H1 (cell line): ENCODE results near the gene GPR42. TPM values are rescaled to one million over a fixed set of nuclear protein-coding genes. Genes with fewer than 3 reads are reported as not detected.

Experiments used
- CTCF ChIA-PET: fragments of 300-600 bp; sonication (Branson Sonifier 250); formaldehyde crosslinking; loops from one replicate; lab custom pipeline; 2021; ENCODE audit not compliant: partially characterized antibody; lab: Charles Lee
- POLR2A ChIA-PET: fragments of 300-600 bp; sonication (Branson Sonifier 250); formaldehyde crosslinking; loops from one replicate; lab custom pipeline; 2021; ENCODE audit warnings: inconsistent platforms; ENCODE audit not compliant: partially characterized antibody; lab: Charles Lee
- DNase-seq, 2 experiments: peaks; one replicate each; pipeline versions ENCODE4 v3.0.0 to v3.0.0-alpha.2; 2010 to 2022; ENCODE audit warnings: low spot score in 2 of 2, low read depth in 1 of 2, mixed read lengths in 1 of 2
- FAIRE-seq: peaks from 2 replicates; lab custom pipeline; 2011; peaks lifted over from hg19 to GRCh38; lab: Jason Lieb, UNC
- H2AFZ ChIP-seq: 2 replicates; pipeline ENCODE4 v1.8.1; 2012; ENCODE audit warnings: low read length, inconsistent platforms
- H2AK5ac ChIP-seq: 2 replicates; pipeline ENCODE4 v1.6.1; 2013; ENCODE audit warnings: low read depth, low read length
- H2BK120ac ChIP-seq: replicated peaks from 2 replicates; pipeline ENCODE3; 2013; ENCODE audit warnings: low read depth, low read length, inconsistent platforms
- H2BK12ac ChIP-seq: 2 replicates; pipeline ENCODE4 v1.6.1; 2013; ENCODE audit warnings: low read depth, low read length
- H2BK15ac ChIP-seq: 2 replicates; pipeline ENCODE4 v1.6.1; 2013; ENCODE audit warnings: low read length
- H2BK20ac ChIP-seq: 2 replicates; pipeline ENCODE4 v1.6.1; 2013; ENCODE audit warnings: low read length
- H2BK5ac ChIP-seq: 2 replicates; pipeline ENCODE4 v1.6.1; 2013; ENCODE audit warnings: low read depth, low read length
- H3K14ac ChIP-seq: 2 replicates; pipeline ENCODE4 v1.6.1; 2013; ENCODE audit warnings: inconsistent platforms; ENCODE audit not compliant: insufficient read length
- H3K18ac ChIP-seq: 2 replicates; pipeline ENCODE4 v1.6.1; 2013; ENCODE audit warnings: low read length; ENCODE audit errors: extremely low read depth
- H3K23ac ChIP-seq: 2 replicates; pipeline ENCODE4 v1.6.1; 2013; ENCODE audit warnings: inconsistent platforms; ENCODE audit not compliant: insufficient read length
- H3K23me2 ChIP-seq: 2 replicates; pipeline ENCODE4 v1.6.1; 2013; ENCODE audit warnings: low read depth, low read length
- H3K27ac ChIP-seq: 2 replicates; pipeline ENCODE4 v1.6.1; 2011; ENCODE audit warnings: low read depth, low read length, inconsistent platforms
- H3K27me3 ChIP-seq, 4 experiments: replicated peaks in 1 of 4; 1 replicate in 1 of 4; 2 replicates in 3 of 4; pipeline versions ENCODE4 v1.6.1 to v1.8.1; 2011 to 2013; ENCODE audit warnings: low read length in 3 of 4, mild to moderate bottlenecking in 3 of 4, inconsistent platforms in 2 of 4, mixed read lengths in 2 of 4, moderate library complexity in 1 of 4; ENCODE audit not compliant: control insufficient read depth in 3 of 4, insufficient read depth in 3 of 4; ENCODE audit errors: extremely low read depth in 1 of 4
- H3K36me3 ChIP-seq, 4 experiments: 2 replicates each; pipeline versions ENCODE4 v1.6.1 to v1.8.1; 2011 to 2013; ENCODE audit warnings: mild to moderate bottlenecking in 4 of 4, low read length in 3 of 4, moderate library complexity in 2 of 4, control low read depth in 1 of 4, inconsistent platforms in 1 of 4; ENCODE audit not compliant: insufficient read depth in 4 of 4, control insufficient read depth in 2 of 4
- H3K4ac ChIP-seq: replicated peaks from 2 replicates; pipeline ENCODE3; 2013; ENCODE audit warnings: low read length, low read depth, mixed read lengths, inconsistent platforms; ENCODE audit not compliant: insufficient read length
- H3K4me1 ChIP-seq, 4 experiments: replicated peaks in 1 of 4; 1 replicate in 1 of 4; 2 replicates in 3 of 4; pipeline versions ENCODE4 v1.6.1 to v1.8.1; 2011 to 2013; ENCODE audit warnings: low read length in 3 of 4, inconsistent platforms in 2 of 4, mixed read lengths in 1 of 4; ENCODE audit not compliant: insufficient read depth in 4 of 4, control insufficient read depth in 3 of 4
- H3K4me2 ChIP-seq, 2 experiments: 2 replicates each; pipeline versions ENCODE4 v1.6.1 to v1.8.1; 2011 to 2013; ENCODE audit warnings: low read depth in 2 of 2, low read length in 2 of 2, control low read depth in 1 of 2, inconsistent platforms in 1 of 2, mild to moderate bottlenecking in 1 of 2; ENCODE audit not compliant: insufficient read depth in 1 of 2
- H3K4me3 ChIP-seq, 4 experiments: fragments of 200-600, 300-600 bp in 1 of 4; sonication (generic), shearing (Covaris generic), sonication (Bioruptor Twin) in 1 of 4; 2 replicates each; pipeline versions ENCODE4 v1.5.1 to v1.8.1; 2011 to 2016; ENCODE audit warnings: low read length in 4 of 4, low read depth in 3 of 4, control low read depth in 2 of 4, inconsistent platforms in 2 of 4, mild to moderate bottlenecking in 2 of 4, mixed read lengths in 1 of 4, moderate library complexity in 1 of 4; ENCODE audit not compliant: insufficient read depth in 2 of 4; ENCODE audit errors: extremely low read depth in 1 of 4
- H3K56ac ChIP-seq: replicated peaks from 2 replicates; pipeline ENCODE3; 2013; ENCODE audit warnings: low read depth, mild to moderate bottlenecking, mixed read lengths, low read length, inconsistent platforms; ENCODE audit not compliant: insufficient read length
- H3K79me1 ChIP-seq: 2 replicates; pipeline ENCODE4 v1.6.1; 2013; ENCODE audit warnings: low read depth, low read length, control low read depth
- H3K79me2 ChIP-seq, 2 experiments: 2 replicates each; pipeline versions ENCODE4 v1.6.1 to v1.8.1; 2012 to 2013; ENCODE audit warnings: low read length in 2 of 2, mild to moderate bottlenecking in 2 of 2, inconsistent platforms in 1 of 2; ENCODE audit not compliant: insufficient read depth in 2 of 2, control insufficient read depth in 1 of 2
- H3K9ac ChIP-seq, 4 experiments: replicated peaks in 1 of 4; 1 replicate in 1 of 4; 2 replicates in 3 of 4; pipeline versions ENCODE4 v1.6.1 to v1.8.1; 2011 to 2013; ENCODE audit warnings: low read depth in 3 of 4, low read length in 3 of 4, control low read depth in 2 of 4, mild to moderate bottlenecking in 2 of 4, moderate library complexity in 2 of 4, inconsistent platforms in 1 of 4; ENCODE audit errors: extremely low read depth in 1 of 4
- H3K9me3 ChIP-seq, 2 experiments: 2 replicates each; pipeline versions ENCODE4 v1.6.1 to v1.8.1; 2012 to 2013; ENCODE audit warnings: mild to moderate bottlenecking in 2 of 2, moderate library complexity in 2 of 2, control low read depth in 1 of 2, inconsistent platforms in 1 of 2, low read depth in 1 of 2, low read length in 1 of 2, mixed read lengths in 1 of 2; ENCODE audit not compliant: insufficient read depth in 2 of 2
- H4K20me1 ChIP-seq, 2 experiments: replicated peaks in 1 of 2; 2 replicates each; pipeline versions ENCODE3 to v1.8.1; 2011 to 2013; ENCODE audit warnings: inconsistent platforms in 2 of 2, low read length in 2 of 2, mild to moderate bottlenecking in 1 of 2; ENCODE audit not compliant: insufficient read depth in 2 of 2, control insufficient read depth in 1 of 2
- H4K5ac ChIP-seq: 2 replicates; pipeline ENCODE4 v1.6.1; 2013; ENCODE audit warnings: low read length, low read depth, mixed read lengths, inconsistent platforms; ENCODE audit not compliant: insufficient read length
- H4K8ac ChIP-seq: 2 replicates; pipeline ENCODE4 v1.8.0; 2013; ENCODE audit warnings: mild to moderate bottlenecking, moderate library complexity, low read length, inconsistent platforms; ENCODE audit not compliant: insufficient read depth; ENCODE audit errors: extremely low read depth
- H4K91ac ChIP-seq: replicated peaks from 2 replicates; pipeline ENCODE3; 2013; ENCODE audit warnings: low read length, mixed read lengths, inconsistent platforms; ENCODE audit not compliant: insufficient read length
- ASH2L ChIP-seq: fragments of 200-600, 300-600 bp; sonication (generic); IDR thresholded peaks from one replicate; pipeline ENCODE4 v1.7.1; 2017; ENCODE audit warnings: low read length
- CBX8 ChIP-seq: fragments of 300-800, 300-1000 bp; sonication (generic); IDR thresholded peaks from 2 replicates; pipeline ENCODE4 v1.7.1; 2016; ENCODE audit warnings: low read depth, low read length, borderline replicate concordance
- EZH2 ChIP-seq: fragments of 200-600 bp; sonication (generic); IDR thresholded peaks from 2 replicates; pipeline ENCODE4 v1.7.1; 2012; ENCODE audit warnings: low read depth, mild to moderate bottlenecking, moderate library complexity, low read length, inconsistent platforms; ENCODE audit not compliant: severe bottlenecking
- KDM5A ChIP-seq: fragments of 200-600 bp; IDR thresholded peaks from 2 replicates; pipeline ENCODE4 v1.7.1; 2012; ENCODE audit warnings: mild to moderate bottlenecking, low read length, inconsistent platforms, mixed read lengths
- NRF1 ChIP-seq: IDR thresholded peaks from 2 replicates; pipeline ENCODE4 v1.6.1; 2011; ENCODE audit warnings: mild to moderate bottlenecking, low read depth, low read length, improper control_type of control experiment
- PHF8 ChIP-seq: fragments of 200-600 bp; sonication (generic); conservative IDR thresholded peaks from 2 replicates; pipeline ENCODE4 v1.7.1; 2012; ENCODE audit warnings: low read depth, mild to moderate bottlenecking, inconsistent platforms, low read length, moderate library complexity
- RFX5 ChIP-seq: IDR thresholded peaks from 2 replicates; pipeline ENCODE4 v1.6.1; 2011; ENCODE audit warnings: low read depth, low read length, improper control_type of control experiment, borderline replicate concordance
- SIN3A ChIP-seq, 2 experiments: IDR thresholded peaks in 1 of 2; conservative IDR thresholded peaks in 1 of 2; 2 replicates each; pipeline ENCODE4 v1.6.1; 2011 to 2012; ENCODE audit warnings: low read length in 2 of 2, improper control_type of control experiment in 1 of 2, low read depth in 1 of 2, mild to moderate bottlenecking in 1 of 2
- TCF12 ChIP-seq: IDR thresholded peaks from 2 replicates; pipeline ENCODE4 v1.6.1; 2011; ENCODE audit warnings: low read depth, mild to moderate bottlenecking, low read length
- TEAD4 ChIP-seq: IDR thresholded peaks from 2 replicates; pipeline ENCODE4 v1.6.1; 2012; ENCODE audit warnings: low read depth, low read length, inconsistent platforms, mixed read lengths
- USF2 ChIP-seq: IDR thresholded peaks from 2 replicates; pipeline ENCODE4 v1.6.1; 2011; ENCODE audit warnings: low read length, improper control_type of control experiment
- YY1 ChIP-seq: IDR thresholded peaks from 2 replicates; pipeline ENCODE4 v1.6.1; 2011; ENCODE audit warnings: low read depth, mild to moderate bottlenecking, low read length
- WGBS, 2 experiments: shearing (Covaris generic) in 1 of 2; methylation state at CpG; one replicate each; pipeline versions ENCODE4 v1.1.6 to v1.1.7; 2013 to 2015; ENCODE audit warnings: low lambda C conversion rate in 2 of 2, mixed read lengths in 2 of 2, inconsistent platforms in 1 of 2, low coverage in 1 of 2, missing lambda C conversion rate in 1 of 2; ENCODE audit not compliant: insufficient replicate concordance in 2 of 2, insufficient coverage in 1 of 2, insufficient read length in 1 of 2; ENCODE audit errors: extremely low coverage in 1 of 2, missing lambda C conversion rate in 1 of 2; 5-methylcytosine and 5-hydroxymethylcytosine counted together
- polyA plus RNA-seq, 7 experiments: library from polyadenylated mRNA; depleted of rRNA in 3 of 7; stranded (reverse) in 5 of 7; unstranded in 2 of 7; fragments of >200 nt in 5 of 7; fragments of 200-250 nt in 2 of 7; gene quantifications; 1 replicate in 5 of 7; 2 replicates in 1 of 7; 4 replicates in 1 of 7; pipeline versions ENCODE4 v1.2.1 to v1.2.3, GENCODE V29; 2011 to 2013; ENCODE audit warnings: missing spikeins in 2 of 7, mixed read lengths in 2 of 7
- total RNA-seq: library from RNA; stranded (reverse); fragmentation: NEBNext Ultra II Directional; extraction: Animal tissue kit (Norgen Biotek cat#: 25700); gene quantifications from 2 replicates; pipeline ENCODE4 v1.2.1, GENCODE V29; 2021

GPR42 gene
- total and polyA plus RNA-seq, 2 of the 8 experiments (the other 6 are each of a cell fraction or from before 2014, with no cell fraction given): not detected

- H3K4me3 ChIP-seq: no peak overlapping the region
- H3K23ac ChIP-seq: no peak overlapping the region
- no peak overlapping the region; the same call in 1 of the 2 replicates for H4K8ac ChIP-seq
- FAIRE-seq (no peak), DNase-seq (no peak)
- no peak overlapping the region for H2BK12ac ChIP-seq
- no peak overlapping the region for H2AK5ac ChIP-seq
- H4K91ac ChIP-seq: no peak overlapping the region
- no peaks in the 10 kb centered on the region for H3K79me1 ChIP-seq
- H3K18ac ChIP-seq: no peak overlapping the region
- WGBS, 2 experiments: 80% methylated on average over 6 of the region's 19 CpGs; no CpG with 5 or more reads in 1 of the 2 experiments
- H3K4me2 ChIP-seq: no peak overlapping the region
- H2BK5ac ChIP-seq: no peak overlapping the region
- H3K36me3 ChIP-seq: no peaks in the 10 kb centered on the region
- H3K4me1 ChIP-seq: no peaks in the 10 kb centered on the region
- H3K14ac ChIP-seq: no peak overlapping the region
- H3K9me3 ChIP-seq: no peaks in the 10 kb centered on the region
- ChIA-PET CTCF (interaction anchor here (1.2 kb wide), 1 partner anchor 12 kb away, joined by 3 read pairs; no protein-coding TSS in a partner anchor), POLR2A (interaction anchor here (0.7 kb wide), 1 partner anchor 133 kb away, joined by 3 read pairs; no protein-coding TSS in a partner anchor)
- H2AFZ ChIP-seq: no peak overlapping the region
- H3K4ac ChIP-seq: no peak overlapping the region
- no peak overlapping the region for H2BK120ac ChIP-seq
- H3K9ac ChIP-seq: no peak overlapping the region
- no peak overlapping the region for H4K5ac ChIP-seq
- no peak overlapping the region for H2BK15ac ChIP-seq
- H3K56ac ChIP-seq: no peak overlapping the region
- H4K20me1 ChIP-seq: no peaks in the 10 kb centered on the region
- H2BK20ac ChIP-seq: no peak overlapping the region
- no peak overlapping the region for H3K27ac ChIP-seq
- H3K79me2 ChIP-seq: no peaks in the 10 kb centered on the region
- no peaks in the 10 kb centered on the region for H3K23me2 ChIP-seq
- H3K27me3 ChIP-seq: no peaks in the 10 kb centered on the region
- TF ChIP-seq EZH2 (no peak), TCF12 (no peak), PHF8 (no peak), USF2 (no peak), YY1 (no peak), RFX5 (no peak), CBX8 (no peak), ASH2L (no peak), TEAD4 (no peak), KDM5A (no peak), NRF1 (no peak), SIN3A (conservative IDR thresholded peaks at IDR 0.05 in 1 of 2, IDR thresholded peaks at IDR 0.05 in 1 of 2; ENCODE audit: low read depth in 1 of 2, low read length in 2 of 2) (no peak)
Observed at GRCh38 chr19:35363711-35364425, 7.0 kb upstream of the GPR42 start.
